ENCODE data around the gene CFAP77. TPM values are rescaled to one million over a fixed set of nuclear protein-coding genes. Genes with fewer than 3 reads are reported as not detected.

Gene CFAP77
- total RNA-seq, 1 donor from 2014 or later, result 0.36 TPM

DNA sequence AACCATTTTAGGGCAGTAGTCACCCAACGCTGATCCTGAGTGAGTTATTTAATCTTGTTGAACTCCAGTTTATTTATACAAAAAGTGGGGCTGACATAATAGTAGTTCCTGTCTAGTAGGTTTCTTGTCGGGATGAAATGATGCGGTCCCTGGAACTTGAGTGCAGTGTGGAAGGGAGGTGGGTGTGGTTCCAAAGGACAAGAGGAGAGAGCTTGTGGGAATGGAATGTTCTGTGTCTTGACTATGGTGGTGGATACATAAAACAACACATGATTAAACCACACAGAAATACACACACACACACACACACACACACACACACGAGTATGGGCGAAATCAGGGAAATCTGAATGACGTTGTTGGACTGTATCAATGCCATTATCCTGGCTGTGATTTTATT, 106.3 kb downstream of the CFAP77 start:
- H3K4me3 Mint-ChIP-seq (ENCODE audit: unreplicated experiment), result no peak overlapping the region
- Histone ChIP-seq H3K4me1 (ENCODE audit: insufficient read depth, low read length) (no peaks in the 10 kb centered on the region), H2AFZ (ENCODE audit: low read depth, low read length) (no peak overlapping the region), H3K9ac (ENCODE audit: low read length) (no peak overlapping the region), H3K27ac (ENCODE audit: low read depth, low read length) (no peak overlapping the region), H3K4me2 (ENCODE audit: low read length) (no peak overlapping the region), H3K27me3 (ENCODE audit: insufficient read depth, low read length) (peaks cover 15% of the 10 kb centered on the region), H4K20me1 (ENCODE audit: insufficient read depth, low read length) (no peaks in the 10 kb centered on the region), H3K79me2 (ENCODE audit: insufficient read depth, low read length) (no peaks in the 10 kb centered on the region), H3K36me3 (ENCODE audit: insufficient read depth, low read length) (no peaks in the 10 kb centered on the region), H3K9me3 (ENCODE audit: insufficient read depth, low read depth, low read length) (no peaks in the 10 kb centered on the region), H3K4me3 (ENCODE audit: insufficient read depth, low read depth, low read length) (no peak overlapping the region)
- H3K27me3 Mint-ChIP-seq (ENCODE audit: low read depth, unreplicated experiment), result peaks cover 63% of the 10 kb centered on the region
- no peak for TF ChIP-seq EZH2 (IDR thresholded peaks at IDR 0.05; ENCODE audit: insufficient read depth, low read length)
- TF ChIP-seq, protein P1, sequence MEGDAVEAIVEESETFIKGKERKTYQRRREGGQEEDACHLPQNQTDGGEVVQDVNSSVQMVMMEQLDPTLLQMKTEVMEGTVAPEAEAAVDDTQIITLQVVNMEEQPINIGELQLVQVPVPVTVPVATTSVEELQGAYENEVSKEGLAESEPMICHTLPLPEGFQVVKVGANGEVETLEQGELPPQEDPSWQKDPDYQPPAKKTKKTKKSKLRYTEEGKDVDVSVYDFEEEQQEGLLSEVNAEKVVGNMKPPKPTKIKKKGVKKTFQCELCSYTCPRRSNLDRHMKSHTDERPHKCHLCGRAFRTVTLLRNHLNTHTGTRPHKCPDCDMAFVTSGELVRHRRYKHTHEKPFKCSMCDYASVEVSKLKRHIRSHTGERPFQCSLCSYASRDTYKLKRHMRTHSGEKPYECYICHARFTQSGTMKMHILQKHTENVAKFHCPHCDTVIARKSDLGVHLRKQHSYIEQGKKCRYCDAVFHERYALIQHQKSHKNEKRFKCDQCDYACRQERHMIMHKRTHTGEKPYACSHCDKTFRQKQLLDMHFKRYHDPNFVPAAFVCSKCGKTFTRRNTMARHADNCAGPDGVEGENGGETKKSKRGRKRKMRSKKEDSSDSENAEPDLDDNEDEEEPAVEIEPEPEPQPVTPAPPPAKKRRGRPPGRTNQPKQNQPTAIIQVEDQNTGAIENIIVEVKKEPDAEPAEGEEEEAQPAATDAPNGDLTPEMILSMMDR (IDR thresholded peaks at IDR 0.05; ENCODE audit: insufficient read depth, low read depth, low read length), result no peak
- H3K9me3 Mint-ChIP-seq (ENCODE audit: unreplicated experiment), result no peaks in the 10 kb centered on the region
- DNase-seq (ENCODE audit: low read depth) (no peak), FAIRE-seq (no peak)
- H3K27ac Mint-ChIP-seq (ENCODE audit: unreplicated experiment), result no peak overlapping the region
- H3K4me1 Mint-ChIP-seq (ENCODE audit: low read depth, unreplicated experiment), result no peaks in the 10 kb centered on the region
- H3K36me3 Mint-ChIP-seq (ENCODE audit: low read depth, unreplicated experiment), result no peaks in the 10 kb centered on the region

DNA sequence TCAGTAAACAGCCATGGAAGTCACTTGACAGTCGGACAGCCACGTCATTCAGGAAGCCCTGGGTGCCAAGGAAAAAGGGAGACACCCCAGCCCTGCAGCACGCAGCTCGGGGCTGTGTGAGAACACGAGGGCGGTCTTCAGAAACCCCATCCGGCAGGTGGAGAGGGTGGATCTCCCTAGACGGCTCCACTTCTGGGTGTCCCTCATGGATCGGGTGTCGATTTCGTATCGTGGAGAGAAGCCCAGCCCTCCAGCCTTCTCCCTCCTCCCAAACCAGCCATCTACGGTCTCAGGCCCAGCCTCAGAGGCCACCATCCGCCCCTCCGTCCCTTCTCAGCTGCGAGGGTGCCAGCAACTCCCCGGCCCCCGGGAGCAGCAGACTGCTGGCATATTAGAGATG, 106.9 kb downstream of the CFAP77 start:
- H3K27ac Mint-ChIP-seq (ENCODE audit: unreplicated experiment), result no peak overlapping the region

More for the DNA sequence above, 106.9 kb downstream of the CFAP77 start:
- Histone ChIP-seq H3K4me1 (ENCODE audit: insufficient read depth, low read length) (no peaks in the 10 kb centered on the region), H3K79me2 (ENCODE audit: insufficient read depth, low read length) (no peaks in the 10 kb centered on the region), H3K27me3 (ENCODE audit: insufficient read depth, low read length) (peaks cover 12% of the 10 kb centered on the region), H3K36me3 (ENCODE audit: insufficient read depth, low read length) (no peaks in the 10 kb centered on the region), H4K20me1 (ENCODE audit: insufficient read depth, low read length) (no peaks in the 10 kb centered on the region), H3K4me3 (ENCODE audit: insufficient read depth, low read depth, low read length) (no peak overlapping the region), H3K9ac (ENCODE audit: low read length) (no peak overlapping the region), H3K4me2 (ENCODE audit: low read length) (no peak overlapping the region), H2AFZ (ENCODE audit: low read depth, low read length) (no peak overlapping the region), H3K9me3 (ENCODE audit: insufficient read depth, low read depth, low read length) (no peaks in the 10 kb centered on the region), H3K27ac (ENCODE audit: low read depth, low read length) (no peak overlapping the region)
- FAIRE-seq (no peak), DNase-seq (ENCODE audit: low read depth) (no peak)
- no peak overlapping the region for H3K4me3 Mint-ChIP-seq (ENCODE audit: unreplicated experiment)
- no peaks in the 10 kb centered on the region for H3K9me3 Mint-ChIP-seq (ENCODE audit: unreplicated experiment)
- peaks cover 59% of the 10 kb centered on the region for H3K27me3 Mint-ChIP-seq (ENCODE audit: low read depth, unreplicated experiment)
- TF ChIP-seq, protein P1 (IDR thresholded peaks at IDR 0.05; ENCODE audit: insufficient read depth, low read depth, low read length), result no peak
- no peak for TF ChIP-seq EZH2 (IDR thresholded peaks at IDR 0.05; ENCODE audit: insufficient read depth, low read length)
- no peaks in the 10 kb centered on the region for H3K4me1 Mint-ChIP-seq (ENCODE audit: low read depth, unreplicated experiment)
- H3K36me3 Mint-ChIP-seq (ENCODE audit: low read depth, unreplicated experiment), result no peaks in the 10 kb centered on the region
